GM12878 (cell line): ENCODE data around the gene CRTC1.

ENCODE experiments used
- HDGF ChIP-seq: fragments of 450-650 bp; IDR thresholded peaks from 2 replicates; pipeline ENCODE4 v1.6.1; 2016; ENCODE audit warnings: antibody characterized with exemption
- JUND ChIP-seq: IDR thresholded peaks from 2 replicates; pipeline ENCODE4 v1.6.1; 2012; ENCODE audit warnings: low read depth, mild to moderate bottlenecking, low read length, improper control_type of control experiment, moderate library complexity
- POLR2AphosphoS5 ChIP-seq: IDR thresholded peaks from 2 replicates; pipeline ENCODE4 v1.6.1; 2011; ENCODE audit warnings: mild to moderate bottlenecking, low read length, inconsistent platforms
- SUZ12 ChIP-seq: fragments of 200-600 bp; sonication (generic); IDR thresholded peaks from one replicate; pipeline ENCODE4 v1.6.1; 2018; ENCODE audit warnings: antibody characterized with exemption, mild to moderate bottlenecking; ENCODE audit not compliant: unreplicated experiment
- TAF1 ChIP-seq: IDR thresholded peaks from 2 replicates; pipeline ENCODE4 v1.6.1; 2011; ENCODE audit warnings: mild to moderate bottlenecking, low read depth, low read length, borderline replicate concordance
- TARDBP ChIP-seq: IDR thresholded peaks from 2 replicates; pipeline ENCODE4 v1.6.1; 2016; ENCODE audit warnings: borderline replicate concordance
- TF ChIP-seq, protein P1 (sequence below), 3 experiments: IDR thresholded peaks in 2 of 3; conservative IDR thresholded peaks in 1 of 3; 2 replicates each; pipeline ENCODE4 v1.5.1; 2011; ENCODE audit warnings: low read depth in 3 of 3, low read length in 3 of 3, mild to moderate bottlenecking in 3 of 3, control low read depth in 2 of 3, moderate library complexity in 2 of 3, inconsistent platforms in 1 of 3, mixed read lengths in 1 of 3; ENCODE audit not compliant: control insufficient read depth in 2 of 3, insufficient read depth in 1 of 3; ENCODE audit errors: extremely low read depth in 1 of 3
- TF ChIP-seq, protein P2 (sequence below): IDR thresholded peaks from 2 replicates; pipeline ENCODE4 v1.6.1; 2012; ENCODE audit warnings: low read depth, low read length, improper control_type of control experiment
- TF ChIP-seq, protein P3 (sequence below): IDR thresholded peaks from 2 replicates; pipeline ENCODE4 v1.6.1; 2011; ENCODE audit warnings: low read depth, low read length, improper control_type of control experiment, borderline replicate concordance

DNA sequence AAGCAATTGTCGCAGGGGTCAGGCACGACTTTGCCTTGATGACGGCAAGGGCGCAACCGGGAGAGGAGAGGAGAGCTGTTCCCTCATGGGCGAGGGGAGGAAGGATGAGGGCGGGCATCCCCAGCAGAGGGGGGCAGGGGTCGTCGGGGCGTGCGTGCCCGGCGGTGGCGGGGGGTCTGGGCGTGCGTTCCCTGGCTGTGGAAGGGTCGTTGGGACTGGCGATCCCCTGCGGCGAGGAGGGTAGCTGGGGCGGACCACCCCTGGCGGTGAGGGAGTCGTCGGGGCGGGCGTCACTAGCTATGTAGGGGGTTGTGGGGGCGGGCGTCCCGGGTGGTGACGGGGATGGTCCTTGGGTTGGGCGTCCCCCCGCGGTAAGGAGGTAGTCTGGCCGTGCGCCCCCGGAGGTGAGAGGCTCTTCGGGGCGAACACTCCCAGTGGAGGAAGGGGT lies 106.0 kb downstream of the CRTC1 start:
- TF ChIP-seq, protein P1, sequence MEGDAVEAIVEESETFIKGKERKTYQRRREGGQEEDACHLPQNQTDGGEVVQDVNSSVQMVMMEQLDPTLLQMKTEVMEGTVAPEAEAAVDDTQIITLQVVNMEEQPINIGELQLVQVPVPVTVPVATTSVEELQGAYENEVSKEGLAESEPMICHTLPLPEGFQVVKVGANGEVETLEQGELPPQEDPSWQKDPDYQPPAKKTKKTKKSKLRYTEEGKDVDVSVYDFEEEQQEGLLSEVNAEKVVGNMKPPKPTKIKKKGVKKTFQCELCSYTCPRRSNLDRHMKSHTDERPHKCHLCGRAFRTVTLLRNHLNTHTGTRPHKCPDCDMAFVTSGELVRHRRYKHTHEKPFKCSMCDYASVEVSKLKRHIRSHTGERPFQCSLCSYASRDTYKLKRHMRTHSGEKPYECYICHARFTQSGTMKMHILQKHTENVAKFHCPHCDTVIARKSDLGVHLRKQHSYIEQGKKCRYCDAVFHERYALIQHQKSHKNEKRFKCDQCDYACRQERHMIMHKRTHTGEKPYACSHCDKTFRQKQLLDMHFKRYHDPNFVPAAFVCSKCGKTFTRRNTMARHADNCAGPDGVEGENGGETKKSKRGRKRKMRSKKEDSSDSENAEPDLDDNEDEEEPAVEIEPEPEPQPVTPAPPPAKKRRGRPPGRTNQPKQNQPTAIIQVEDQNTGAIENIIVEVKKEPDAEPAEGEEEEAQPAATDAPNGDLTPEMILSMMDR (IDR thresholded peaks at IDR 0.05 in 2 of 3, conservative IDR thresholded peaks at IDR 0.05 in 1 of 3; ENCODE audit: control insufficient read depth in 2 of 3, extremely low read depth in 1 of 3, insufficient read depth in 1 of 3, low read depth in 3 of 3, low read length in 3 of 3), result no peak
- TF ChIP-seq TAF1 (no peak), HDGF (no peak), POLR2AphosphoS5 (no peak), JUND (no peak), TARDBP (no peak), SUZ12 (no peak)
- TF ChIP-seq, protein P2, sequence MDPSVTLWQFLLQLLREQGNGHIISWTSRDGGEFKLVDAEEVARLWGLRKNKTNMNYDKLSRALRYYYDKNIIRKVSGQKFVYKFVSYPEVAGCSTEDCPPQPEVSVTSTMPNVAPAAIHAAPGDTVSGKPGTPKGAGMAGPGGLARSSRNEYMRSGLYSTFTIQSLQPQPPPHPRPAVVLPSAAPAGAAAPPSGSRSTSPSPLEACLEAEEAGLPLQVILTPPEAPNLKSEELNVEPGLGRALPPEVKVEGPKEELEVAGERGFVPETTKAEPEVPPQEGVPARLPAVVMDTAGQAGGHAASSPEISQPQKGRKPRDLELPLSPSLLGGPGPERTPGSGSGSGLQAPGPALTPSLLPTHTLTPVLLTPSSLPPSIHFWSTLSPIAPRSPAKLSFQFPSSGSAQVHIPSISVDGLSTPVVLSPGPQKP, result no peak
- TF ChIP-seq, protein P3, sequence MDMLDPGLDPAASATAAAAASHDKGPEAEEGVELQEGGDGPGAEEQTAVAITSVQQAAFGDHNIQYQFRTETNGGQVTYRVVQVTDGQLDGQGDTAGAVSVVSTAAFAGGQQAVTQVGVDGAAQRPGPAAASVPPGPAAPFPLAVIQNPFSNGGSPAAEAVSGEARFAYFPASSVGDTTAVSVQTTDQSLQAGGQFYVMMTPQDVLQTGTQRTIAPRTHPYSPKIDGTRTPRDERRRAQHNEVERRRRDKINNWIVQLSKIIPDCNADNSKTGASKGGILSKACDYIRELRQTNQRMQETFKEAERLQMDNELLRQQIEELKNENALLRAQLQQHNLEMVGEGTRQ, result no peak
